ENCODE results near the gene STK11.

Gene STK11

GRCh38 chr19:1274852-1275259, 69.3 kb downstream of the STK11 start:
- no peak for DNase-seq

- peak; percentile 97 for DNase-seq
Observed at GRCh38 chr19:1275260-1275975, 69.8 kb downstream of the STK11 start, which contains the start of gene FAM174C. TSS of gene FAM174C (plus strand) at chr19:1275530. CDS start at chr19:1275550, 20 bp downstream.

GRCh38 chr19:1275976-1276627, 70.5 kb downstream of the STK11 start:
- DNase-seq, result no peak

- peak in 1 of 2 donors; percentile 40 for DNase-seq
Observed at GRCh38 chr19:1276628-1277022, 71.0 kb downstream of the STK11 start.

GRCh38 chr19:1277061-1277460, 71.5 kb downstream of the STK11 start:
- DNase-seq, result no peak
